CD14-positive monocyte (primary cell): ENCODE results near the gene GUCA1A. TPM values are rescaled to one million over a fixed set of nuclear protein-coding genes. Genes with fewer than 3 reads are reported as not detected.

Experiments used
- DNase-seq, 3 donors: peaks; one replicate each; pipeline ENCODE4 v3.0.0-alpha.2; 2011 to 2022
- H2AFZ ChIP-seq: 2 replicates; pipeline ENCODE4 v1.6.0; 2012; ENCODE audit warnings: mild to moderate bottlenecking, low read depth, low read length, inconsistent platforms; ENCODE audit not compliant: insufficient read depth, poor library complexity, severe bottlenecking
- H3K27ac ChIP-seq, 2 donors: 1 replicate in 1 of 2; 2 replicates in 1 of 2; pipeline ENCODE4 v1.5.1; 2012 to 2013; ENCODE audit warnings: low read length in 2 of 2, control low read depth in 1 of 2, inconsistent platforms in 1 of 2, low read depth in 1 of 2, mild to moderate bottlenecking in 1 of 2
- H3K27me3 ChIP-seq, 2 donors: one replicate each; pipeline versions ENCODE4 v1.6.0 to v1.6.1; 2011 to 2013; ENCODE audit warnings: low read length in 2 of 2; ENCODE audit not compliant: control insufficient read depth in 2 of 2, insufficient read depth in 2 of 2
- H3K36me3 ChIP-seq, 2 donors: replicated peaks in 1 of 2; 1 replicate in 1 of 2; 2 replicates in 1 of 2; pipeline versions ENCODE4 v1.5.1 to v1.6.1; 2012 to 2013; ENCODE audit warnings: low read length in 2 of 2, control low read depth in 1 of 2, inconsistent platforms in 1 of 2, mild to moderate bottlenecking in 1 of 2; ENCODE audit not compliant: insufficient read depth in 2 of 2, control insufficient read depth in 1 of 2
- H3K4me1 ChIP-seq, 2 donors: 1 replicate in 1 of 2; 2 replicates in 1 of 2; pipeline versions ENCODE4 v1.5.1 to v1.6.1; 2012 to 2013; ENCODE audit warnings: low read length in 2 of 2, control low read depth in 1 of 2, inconsistent platforms in 1 of 2, mild to moderate bottlenecking in 1 of 2, moderate library complexity in 1 of 2; ENCODE audit not compliant: insufficient read depth in 2 of 2, control insufficient read depth in 1 of 2
- H3K4me2 ChIP-seq: replicated peaks from 2 replicates; pipeline ENCODE3; 2012; ENCODE audit warnings: low read length, moderate library complexity, mild to moderate bottlenecking; ENCODE audit not compliant: poor library complexity, severe bottlenecking; ENCODE audit errors: extremely low read depth
- H3K4me3 ChIP-seq, 3 experiments: fragments of 200-600 bp in 1 of 3; sonication (generic) in 1 of 3; replicated peaks in 1 of 3; 1 replicate in 2 of 3; 2 replicates in 1 of 3; pipeline ENCODE4 v1.5.1; 2011 to 2013; ENCODE audit warnings: low read length in 3 of 3, mild to moderate bottlenecking in 3 of 3, control low read depth in 2 of 3, low read depth in 2 of 3, inconsistent platforms in 1 of 3, moderate library complexity in 1 of 3
- H3K79me2 ChIP-seq: 2 replicates; pipeline ENCODE4 v1.6.0; 2012; ENCODE audit warnings: mild to moderate bottlenecking, control low read depth, inconsistent platforms, low read length, moderate library complexity; ENCODE audit not compliant: insufficient read depth
- H3K9ac ChIP-seq: 2 replicates; pipeline ENCODE4 v1.6.0; 2017; ENCODE audit warnings: low read length, mild to moderate bottlenecking; ENCODE audit not compliant: insufficient read depth, poor library complexity, severe bottlenecking
- H3K9me3 ChIP-seq, 2 donors: replicated peaks in 1 of 2; 1 replicate in 1 of 2; 2 replicates in 1 of 2; pipeline versions ENCODE4 v1.5.1 to v1.6.1; 2012 to 2013; ENCODE audit warnings: low read length in 2 of 2, control low read depth in 1 of 2; ENCODE audit not compliant: control insufficient read depth in 1 of 2, insufficient read depth in 1 of 2
- H4K20me1 ChIP-seq: 2 replicates; pipeline ENCODE4 v1.6.0; 2012; ENCODE audit warnings: mild to moderate bottlenecking, low read length, control low read depth, moderate library complexity; ENCODE audit not compliant: insufficient read depth
- H3K27ac Mint-ChIP-seq, 7 donors: one replicate each; pipeline ENCODE4 v1.8.0; 2020; ENCODE audit warnings: mild to moderate bottlenecking in 7 of 7, mixed read lengths in 7 of 7, moderate library complexity in 6 of 7, inconsistent platforms in 2 of 7
- H3K27me3 Mint-ChIP-seq, 3 donors: one replicate each; pipeline ENCODE4 v1.8.0; 2021 to 2022; ENCODE audit warnings: low read depth in 3 of 3, mild to moderate bottlenecking in 3 of 3, mixed read lengths in 3 of 3, moderate library complexity in 3 of 3, inconsistent platforms in 1 of 3
- H3K36me3 Mint-ChIP-seq, 2 donors: one replicate each; pipeline ENCODE4 v1.8.0; 2020; ENCODE audit warnings: mixed read lengths in 2 of 2, inconsistent platforms in 1 of 2, mild to moderate bottlenecking in 1 of 2
- H3K4me1 Mint-ChIP-seq: one replicate; pipeline ENCODE4 v1.8.0; 2020; ENCODE audit warnings: mild to moderate bottlenecking, mixed read lengths
- H3K4me3 Mint-ChIP-seq, 2 donors: one replicate each; pipeline ENCODE4 v1.8.0; 2020; ENCODE audit warnings: mild to moderate bottlenecking in 2 of 2, mixed read lengths in 2 of 2, moderate library complexity in 1 of 2
- H3K9me3 Mint-ChIP-seq, 7 donors: one replicate each; pipeline ENCODE4 v1.8.0; 2020 to 2022; ENCODE audit warnings: mixed read lengths in 7 of 7, mild to moderate bottlenecking in 6 of 7, moderate library complexity in 6 of 7, inconsistent platforms in 2 of 7
- WGBS: methylation state at CpG from one replicate; pipeline ENCODE4 v1.1.5; 2013; ENCODE audit warnings: missing lambda C conversion rate; ENCODE audit not compliant: insufficient coverage; 5-methylcytosine and 5-hydroxymethylcytosine counted together
- intact Hi-C, 2 donors: fragments of 100-400 bp; cut with micrococcal nuclease; formaldehyde crosslinking; loops; one replicate each; pipeline versions ENCODE4 v1.15.0 to v1.15.1; 2023
- polyA plus RNA-seq, 3 donors: library from polyadenylated mRNA; depleted of rRNA in 1 of 3; unstranded in 2 of 3; stranded (reverse) in 1 of 3; fragments of 300-500 nt in 2 of 3; fragments of >200 nt in 1 of 3; fragmentation: Illumina TruSeq in 2 of 3; gene quantifications; 1 replicate in 2 of 3; 2 replicates in 1 of 3; pipeline ENCODE4 v1.2.3, GENCODE V29; 2012 to 2021
- TF ChIP-seq, protein P1 (sequence below): fragments of 200-600 bp; IDR thresholded peaks from one replicate; pipeline ENCODE4 v1.8.0; 2022; ENCODE audit warnings: antibody characterized with exemption, mild to moderate bottlenecking

Gene GUCA1A
- polyA plus RNA-seq, 3 donors = not detected

DNA sequence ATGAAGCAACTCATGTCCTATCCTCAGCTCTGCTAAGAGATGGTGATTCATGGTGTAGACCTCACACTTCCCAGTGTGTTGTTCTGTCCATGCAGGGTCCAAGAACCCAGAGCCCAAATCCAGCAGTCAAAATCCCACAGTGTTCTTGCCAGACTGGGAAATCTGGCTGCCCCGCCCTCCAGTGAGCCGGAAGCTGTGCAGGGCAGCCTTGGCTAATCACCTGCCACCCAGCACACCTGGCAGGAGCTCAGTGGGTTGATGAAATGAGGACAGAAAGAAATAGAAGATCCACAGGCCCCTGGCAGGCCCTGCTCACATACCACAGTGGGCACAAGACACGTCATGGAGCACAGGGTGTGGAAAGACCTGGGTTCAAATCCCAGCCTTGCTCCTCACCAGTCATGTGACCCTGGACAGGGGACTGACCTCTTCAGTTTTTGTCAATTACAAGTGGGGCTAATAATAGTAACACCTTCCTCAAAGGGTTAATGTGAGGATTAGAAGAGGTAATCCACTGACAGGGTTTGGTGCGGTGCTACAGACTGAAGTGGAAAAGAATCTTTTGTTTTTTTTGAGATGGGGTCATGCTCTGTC lies 13.6 kb upstream of the GUCA1A start:
- peaks cover 5% of the 10 kb centered on the region for H3K4me1 Mint-ChIP-seq
- intact Hi-C loops = no loop called here
- Histone ChIP-seq H2AFZ (no peak overlapping the region), H3K4me2 (no peak overlapping the region), H3K79me2 (no peaks in the 10 kb centered on the region), H3K9me3 (no peaks in the 10 kb centered on the region), H3K27ac (no peak overlapping the region), H3K4me1 (no peaks in the 10 kb centered on the region), H3K27me3 (no peaks in the 10 kb centered on the region), H3K36me3 (no peaks in the 10 kb centered on the region), H3K4me3 (no peak overlapping the region), H3K9ac (no peak overlapping the region), H4K20me1 (no peaks in the 10 kb centered on the region)
- DNase-seq = no peak
- WGBS = 100% methylated on average over 1 of the region's 4 CpGs
- H3K27ac Mint-ChIP-seq = no peak overlapping the region
- peaks cover 0 to 2% (median 0%) of the 10 kb centered on the region in 7 donors for H3K9me3 Mint-ChIP-seq
- no peak overlapping the region for H3K4me3 Mint-ChIP-seq
- H3K27me3 Mint-ChIP-seq = peaks cover 0 to 12% (median 5%) of the 10 kb centered on the region in 3 donors
- no peaks in the 10 kb centered on the region for H3K36me3 Mint-ChIP-seq
- TF ChIP-seq, protein P1, sequence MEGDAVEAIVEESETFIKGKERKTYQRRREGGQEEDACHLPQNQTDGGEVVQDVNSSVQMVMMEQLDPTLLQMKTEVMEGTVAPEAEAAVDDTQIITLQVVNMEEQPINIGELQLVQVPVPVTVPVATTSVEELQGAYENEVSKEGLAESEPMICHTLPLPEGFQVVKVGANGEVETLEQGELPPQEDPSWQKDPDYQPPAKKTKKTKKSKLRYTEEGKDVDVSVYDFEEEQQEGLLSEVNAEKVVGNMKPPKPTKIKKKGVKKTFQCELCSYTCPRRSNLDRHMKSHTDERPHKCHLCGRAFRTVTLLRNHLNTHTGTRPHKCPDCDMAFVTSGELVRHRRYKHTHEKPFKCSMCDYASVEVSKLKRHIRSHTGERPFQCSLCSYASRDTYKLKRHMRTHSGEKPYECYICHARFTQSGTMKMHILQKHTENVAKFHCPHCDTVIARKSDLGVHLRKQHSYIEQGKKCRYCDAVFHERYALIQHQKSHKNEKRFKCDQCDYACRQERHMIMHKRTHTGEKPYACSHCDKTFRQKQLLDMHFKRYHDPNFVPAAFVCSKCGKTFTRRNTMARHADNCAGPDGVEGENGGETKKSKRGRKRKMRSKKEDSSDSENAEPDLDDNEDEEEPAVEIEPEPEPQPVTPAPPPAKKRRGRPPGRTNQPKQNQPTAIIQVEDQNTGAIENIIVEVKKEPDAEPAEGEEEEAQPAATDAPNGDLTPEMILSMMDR = no peak

DNA sequence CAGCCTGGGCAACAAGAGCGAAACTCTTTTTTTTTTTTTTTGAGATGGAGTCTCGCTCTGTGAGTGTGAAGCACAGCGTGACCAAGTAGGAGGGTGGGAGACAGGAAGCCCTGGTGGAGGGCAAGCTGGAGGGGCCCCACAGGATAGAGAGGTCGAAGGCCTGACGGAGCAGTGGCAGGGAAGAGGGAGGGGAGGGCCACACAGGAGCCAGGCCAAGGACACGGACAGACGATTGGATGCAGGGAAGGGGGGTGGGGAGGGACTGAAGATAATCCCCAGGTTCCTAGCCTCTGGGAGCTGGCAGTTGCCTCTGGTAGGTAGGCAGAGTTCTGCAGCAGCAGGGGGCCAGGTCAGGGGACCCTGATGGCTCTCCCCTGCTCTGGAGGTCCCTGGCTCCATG lies 10.8 kb upstream of the GUCA1A start:
- Histone ChIP-seq H3K4me2 (no peak overlapping the region), H3K9ac (no peak overlapping the region), H2AFZ (no peak overlapping the region), H3K4me3 (no peak overlapping the region), H3K27me3 (no peaks in the 10 kb centered on the region), H3K36me3 (no peaks in the 10 kb centered on the region), H4K20me1 (no peaks in the 10 kb centered on the region), H3K27ac (no peak overlapping the region), H3K79me2 (no peaks in the 10 kb centered on the region), H3K9me3 (no peaks in the 10 kb centered on the region), H3K4me1 (no peaks in the 10 kb centered on the region)
- H3K4me1 Mint-ChIP-seq = peaks cover 3% of the 10 kb centered on the region
- WGBS = 55% methylated on average over 6 of the region's 7 CpGs
- DNase-seq = no peak
- no peaks in the 10 kb centered on the region for H3K36me3 Mint-ChIP-seq
- TF ChIP-seq, protein P1 = no peak
- H3K4me3 Mint-ChIP-seq = no peak overlapping the region
- H3K27ac Mint-ChIP-seq = peak overlapping the region in 1 of 7 donors; percentile 45
- peaks cover 2 to 12% (median 5%) of the 10 kb centered on the region in 3 donors for H3K27me3 Mint-ChIP-seq
- intact Hi-C loops = no loop called here
- peaks cover 0 to 2% (median 0%) of the 10 kb centered on the region in 7 donors for H3K9me3 Mint-ChIP-seq
